ENCODE measurements around the gene WDR45B.

The WDR45B gene

GRCh38 chr17:82603981-82604448 lies 44.2 kb downstream of the WDR45B start:
- TF ChIP-seq FOXM1 (IDR thresholded peaks at IDR 0.05; ENCODE audit: borderline replicate concordance, low read depth): no peak
- TF ChIP-seq ZBTB7A (IDR thresholded peaks at IDR 0.05; ENCODE audit: low read depth): no peak

GRCh38 chr17:82602986-82603710 lies 45.1 kb downstream of the WDR45B start:
- TF ChIP-seq CREB1 (IDR thresholded peaks at IDR 0.05; ENCODE audit: low read depth) (no peak), USF1 (IDR thresholded peaks at IDR 0.05) (peak; percentile 84), MAX (IDR thresholded peaks at IDR 0.05) (0 out of 2 replicates have a peak, but pooled peaks have one; percentile 29), TEAD4 (IDR thresholded peaks at IDR 0.05) (no peak)

- TF ChIP-seq YY1 (IDR thresholded peaks at IDR 0.05; ENCODE audit: low read depth): no peak
- TF ChIP-seq USF1 (IDR thresholded peaks at IDR 0.05): no peak
- TF ChIP-seq NFIC (IDR thresholded peaks at IDR 0.05): no peak
- TF ChIP-seq CEBPB (IDR thresholded peaks at IDR 0.05): no peak
- no peak for TF ChIP-seq CREB1 (IDR thresholded peaks at IDR 0.05; ENCODE audit: low read depth)
- no peak for TF ChIP-seq REST (IDR thresholded peaks at IDR 0.05; ENCODE audit: low read depth)
- TF ChIP-seq RAD21 (IDR thresholded peaks at IDR 0.05; ENCODE audit: low read depth): no peak
- no peak for TF ChIP-seq TCF12 (IDR thresholded peaks at IDR 0.05; ENCODE audit: low read depth)
- no peak for TF ChIP-seq ZBTB7A (IDR thresholded peaks at IDR 0.05; ENCODE audit: low read depth)
- TF ChIP-seq FOXM1 (IDR thresholded peaks at IDR 0.05; ENCODE audit: borderline replicate concordance, low read depth): no peak
- no peak for TF ChIP-seq EP300 (IDR thresholded peaks at IDR 0.05; ENCODE audit: borderline replicate concordance)
- TF ChIP-seq MAX (IDR thresholded peaks at IDR 0.05): no peak
- TF ChIP-seq TAF1 (IDR thresholded peaks at IDR 0.05; ENCODE audit: low read depth): no peak
- TF ChIP-seq EGR1 (IDR thresholded peaks at IDR 0.05): no peak
- no peak for TF ChIP-seq TEAD4 (IDR thresholded peaks at IDR 0.05)
Observed at GRCh38 chr17:82602487-82602886, 45.8 kb downstream of the WDR45B start.

GRCh38 chr17:82601447-82602000 lies 46.7 kb downstream of the WDR45B start:
- TF ChIP-seq USF1 (IDR thresholded peaks at IDR 0.05) (no peak), TAF1 (IDR thresholded peaks at IDR 0.05; ENCODE audit: low read depth) (no peak), CREB1 (IDR thresholded peaks at IDR 0.05; ENCODE audit: low read depth) (no peak), RAD21 (IDR thresholded peaks at IDR 0.05; ENCODE audit: low read depth) (no peak), TEAD4 (IDR thresholded peaks at IDR 0.05) (no peak), YY1 (IDR thresholded peaks at IDR 0.05; ENCODE audit: low read depth) (no peak), TCF12 (IDR thresholded peaks at IDR 0.05; ENCODE audit: low read depth) (no peak), CEBPB (IDR thresholded peaks at IDR 0.05) (no peak), MAX (IDR thresholded peaks at IDR 0.05) (no peak), FOXM1 (IDR thresholded peaks at IDR 0.05; ENCODE audit: borderline replicate concordance, low read depth) (no peak), NFIC (IDR thresholded peaks at IDR 0.05) (no peak), EGR1 (IDR thresholded peaks at IDR 0.05) (no peak), REST (IDR thresholded peaks at IDR 0.05; ENCODE audit: low read depth) (no peak), ZBTB7A (IDR thresholded peaks at IDR 0.05; ENCODE audit: low read depth) (no peak), EP300 (IDR thresholded peaks at IDR 0.05; ENCODE audit: borderline replicate concordance) (no peak)

GRCh38 chr17:82600731-82601446 lies 47.4 kb downstream of the WDR45B start:
- TF ChIP-seq CEBPB (IDR thresholded peaks at IDR 0.05): no peak
- TF ChIP-seq USF1 (IDR thresholded peaks at IDR 0.05): no peak
- TF ChIP-seq FOXM1 (IDR thresholded peaks at IDR 0.05; ENCODE audit: borderline replicate concordance, low read depth): no peak
- TF ChIP-seq RAD21 (IDR thresholded peaks at IDR 0.05; ENCODE audit: low read depth): no peak
- TF ChIP-seq MAX (IDR thresholded peaks at IDR 0.05): no peak
- no peak for TF ChIP-seq EP300 (IDR thresholded peaks at IDR 0.05; ENCODE audit: borderline replicate concordance)
- TF ChIP-seq TAF1 (IDR thresholded peaks at IDR 0.05; ENCODE audit: low read depth): no peak
- TF ChIP-seq REST (IDR thresholded peaks at IDR 0.05; ENCODE audit: low read depth): no peak
- no peak for TF ChIP-seq ZBTB7A (IDR thresholded peaks at IDR 0.05; ENCODE audit: low read depth)
- TF ChIP-seq CREB1 (IDR thresholded peaks at IDR 0.05; ENCODE audit: low read depth): no peak
- TF ChIP-seq NFIC (IDR thresholded peaks at IDR 0.05): no peak
- TF ChIP-seq TEAD4 (IDR thresholded peaks at IDR 0.05): no peak
- no peak for TF ChIP-seq YY1 (IDR thresholded peaks at IDR 0.05; ENCODE audit: low read depth)
- TF ChIP-seq TCF12 (IDR thresholded peaks at IDR 0.05; ENCODE audit: low read depth): no peak
- TF ChIP-seq EGR1 (IDR thresholded peaks at IDR 0.05): no peak

All from Ishikawa (cell line).